Testis (tissue), 2 donors: ENCODE results near the gene SNAI1.

Experiments
- CTCF ChIP-seq, 3 experiments: fragments of 450-650 bp in 2 of 3; fragments of 200-600 bp in 1 of 3; sonication (generic) in 1 of 3; IDR thresholded peaks; one replicate each; pipeline ENCODE4 v1.5.1; 2016 to 2019; ENCODE audit warnings: antibody characterized with exemption in 3 of 3, mild to moderate bottlenecking in 2 of 3, moderate library complexity in 1 of 3
- POLR2A ChIP-seq: fragments of 450-650 bp; IDR thresholded peaks from one replicate; pipeline ENCODE4 v1.6.1; 2017; ENCODE audit warnings: antibody characterized with exemption, mild to moderate bottlenecking, moderate library complexity

GRCh38 chr20:49969946-49970345 lies 12.8 kb upstream of the SNAI1 start:
- TF ChIP-seq POLR2A, result no peak
- TF ChIP-seq CTCF (IDR thresholded peaks at IDR 0.05), result no peak
